Esophagus (tissue), 2 donors: ENCODE measurements around the gene SLC24A1. TPM values are rescaled to one million over a fixed set of nuclear protein-coding genes. Genes with fewer than 3 reads are reported as not detected.

ENCODE experiments used
- H3K27ac ChIP-seq, 2 donors: one replicate each; pipeline ENCODE4 v1.5.1; 2013; ENCODE audit warnings: low read depth in 2 of 2, mild to moderate bottlenecking in 2 of 2, inconsistent platforms in 1 of 2, low read length in 1 of 2, moderate library complexity in 1 of 2
- H3K27me3 ChIP-seq, 2 donors: one replicate each; pipeline ENCODE4 v1.6.1; 2013; ENCODE audit warnings: low read length in 2 of 2, control low read depth in 1 of 2, mild to moderate bottlenecking in 1 of 2; ENCODE audit not compliant: insufficient read depth in 2 of 2, control insufficient read depth in 1 of 2
- H3K36me3 ChIP-seq, 2 donors: one replicate each; pipeline ENCODE4 v1.6.1; 2013; ENCODE audit warnings: low read length in 1 of 2; ENCODE audit not compliant: control insufficient read depth in 2 of 2, insufficient read depth in 2 of 2
- H3K4me1 ChIP-seq, 2 donors: one replicate each; pipeline ENCODE4 v1.6.1; 2013; ENCODE audit warnings: low read length in 1 of 2; ENCODE audit not compliant: control insufficient read depth in 2 of 2, insufficient read depth in 2 of 2
- H3K4me3 ChIP-seq, 2 donors: one replicate each; pipeline ENCODE4 v1.5.1; 2013; ENCODE audit warnings: low read length in 2 of 2, mild to moderate bottlenecking in 2 of 2, low read depth in 1 of 2, moderate library complexity in 1 of 2
- H3K9me3 ChIP-seq, 2 donors: one replicate each; pipeline ENCODE4 v1.6.1; 2013; ENCODE audit warnings: mild to moderate bottlenecking in 2 of 2, low read depth in 1 of 2, low read length in 1 of 2, moderate library complexity in 1 of 2; ENCODE audit not compliant: control insufficient read depth in 2 of 2, insufficient read depth in 1 of 2
- WGBS, 2 donors: extraction: QIAGEN DNeasy Blood & Tissue Kit; methylation state at CpG; one replicate each; pipeline ENCODE4 v1.1.7; 2013; 5-methylcytosine and 5-hydroxymethylcytosine counted together
- polyA plus RNA-seq, 2 donors: library from polyadenylated mRNA; stranded (reverse); fragments of 200-250 nt; gene quantifications; one replicate each; pipeline ENCODE4 v1.2.3, GENCODE V29; 2013
- donor health status: healthy with polysubstance abuse.
- donor health status: Bipolar disorder and iron deficiency.

SLC24A1 gene
- polyA plus RNA-seq, 2 donors: 2.0 to 2.9 TPM

DNA sequence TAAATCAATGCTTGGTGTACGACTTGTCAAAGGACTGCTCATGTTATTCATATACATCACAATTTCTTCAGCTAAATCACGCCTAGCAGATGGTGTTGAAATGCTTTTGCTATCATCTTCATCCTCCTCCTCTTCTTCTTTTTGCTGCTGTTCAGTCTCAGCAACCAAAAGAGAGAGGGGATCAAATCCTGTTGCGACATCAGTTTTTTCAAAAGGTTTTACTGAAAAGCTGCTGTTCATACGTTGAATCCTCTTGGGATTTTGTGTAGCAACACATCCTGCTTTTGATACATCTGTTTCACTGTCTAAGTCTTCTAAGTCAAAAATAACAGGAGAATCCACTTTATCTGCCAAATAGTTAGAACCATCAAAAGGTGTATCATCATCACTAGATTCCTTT, 69.0 kb downstream of the SLC24A1 start:
- Histone ChIP-seq H3K27ac (no peak overlapping the region), H3K9me3 (no peaks in the 10 kb centered on the region), H3K4me1 (peaks cover 0 to 2% of the 10 kb centered on the region in 2 donors), H3K27me3 (no peaks in the 10 kb centered on the region), H3K4me3 (no peak overlapping the region), H3K36me3 (peaks cover 2% of the 10 kb centered on the region in 2 donors)
- 94 to 96% methylated on average over 4 of the region's 4 CpGs for WGBS, 2 donors

GRCh38 chr15:65695081-65695480, 73.3 kb downstream of the SLC24A1 start:
- Histone ChIP-seq H3K9me3 (no peaks in the 10 kb centered on the region), H3K27ac (no peak overlapping the region), H3K36me3 (peaks cover 2% of the 10 kb centered on the region in 2 donors), H3K4me1 (no peaks in the 10 kb centered on the region), H3K27me3 (no peaks in the 10 kb centered on the region), H3K4me3 (no peak overlapping the region)
- 87 to 93% methylated on average over 2 of the region's 2 CpGs for WGBS, 2 donors

Other genes with a start within 250 kb of the SLC24A1 start
- under 1 TPM in 1 of 2 donors, not detected in 1; under 0.01 TPM for gene IGDCC3, start 243.9 kb upstream of the SLC24A1 start, polyA plus RNA-seq
- gene IGDCC4, start 199.0 kb upstream of the SLC24A1 start, polyA plus RNA-seq: under 1 TPM; 0.26 to 0.38 TPM
- 1 to 10 TPM; 5.6 to 6.4 TPM for gene DPP8, start 104.2 kb upstream of the SLC24A1 start, polyA plus RNA-seq
- gene HACD3, start 91.5 kb upstream of the SLC24A1 start, polyA plus RNA-seq: 10 to 100 TPM in 1 of 2 donors, 1 to 10 TPM in 1; 5.6 to 16.0 TPM
- 10 to 100 TPM in 1 of 2 donors, 1 to 10 TPM in 1; 8.6 to 18.3 TPM for gene INTS14, start 10.8 kb upstream of the SLC24A1 start, polyA plus RNA-seq
- gene DENND4A, start 170.4 kb downstream of the SLC24A1 start, polyA plus RNA-seq: 1 to 10 TPM; 2.6 to 3.2 TPM
- gene RAB11A, start 247.6 kb downstream of the SLC24A1 start, polyA plus RNA-seq: 100 to 1,000 TPM; 399 to 610 TPM